Omental fat pad (tissue), 4 donors: ENCODE data around the gene TRPV6. TPM values are rescaled to one million over a fixed set of nuclear protein-coding genes. Genes with fewer than 3 reads are reported as not detected.

Source experiments
- ATAC-seq: fragments of 150-250 bp; one replicate; pipeline ENCODE4 v1.9.1; 2016; ENCODE audit warnings: mild to moderate bottlenecking, moderate library complexity; ENCODE audit not compliant: low FRiP score
- DNase-seq: peaks from one replicate; pipeline ENCODE4 v3.0.0-alpha.2; 2019; ENCODE audit warnings: low spot score
- total RNA-seq, 4 donors: library from RNA; depleted of rRNA; stranded (reverse); fragments of >200 nt; gene quantifications; one replicate each; pipeline ENCODE4 v1.1.0, GENCODE V29; 2016
- TF ChIP-seq, protein P1 (sequence below), 3 donors: fragments of 450-650 bp; IDR thresholded peaks; one replicate each; pipeline ENCODE4 v1.5.1; 2016 to 2017; ENCODE audit warnings: antibody characterized with exemption in 3 of 3, mild to moderate bottlenecking in 3 of 3, moderate library complexity in 2 of 3

The TRPV6 gene
- total RNA-seq, 4 donors from 2014 or later: under 0.01 to 0.65 (median 0.52) TPM

DNA sequence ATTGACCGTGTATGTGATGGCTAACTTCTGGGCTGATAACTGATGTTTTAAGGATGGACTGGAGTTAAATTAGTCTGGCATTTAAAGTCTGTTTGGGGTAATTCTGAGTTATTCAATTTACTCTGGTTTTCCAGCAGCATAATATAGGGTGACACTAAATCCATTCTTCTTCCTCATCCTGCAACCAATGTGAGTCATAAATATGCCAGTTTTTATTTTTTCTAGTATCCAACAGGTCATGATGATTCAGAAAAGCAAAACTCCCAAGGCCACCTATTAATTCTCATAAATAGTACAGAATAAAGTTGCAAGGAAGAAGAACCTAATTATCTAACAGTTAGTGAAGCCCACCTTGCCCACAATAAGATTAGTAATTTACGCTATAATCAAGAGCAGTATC, 38.2 kb downstream of the TRPV6 start:
- TF ChIP-seq, protein P1, sequence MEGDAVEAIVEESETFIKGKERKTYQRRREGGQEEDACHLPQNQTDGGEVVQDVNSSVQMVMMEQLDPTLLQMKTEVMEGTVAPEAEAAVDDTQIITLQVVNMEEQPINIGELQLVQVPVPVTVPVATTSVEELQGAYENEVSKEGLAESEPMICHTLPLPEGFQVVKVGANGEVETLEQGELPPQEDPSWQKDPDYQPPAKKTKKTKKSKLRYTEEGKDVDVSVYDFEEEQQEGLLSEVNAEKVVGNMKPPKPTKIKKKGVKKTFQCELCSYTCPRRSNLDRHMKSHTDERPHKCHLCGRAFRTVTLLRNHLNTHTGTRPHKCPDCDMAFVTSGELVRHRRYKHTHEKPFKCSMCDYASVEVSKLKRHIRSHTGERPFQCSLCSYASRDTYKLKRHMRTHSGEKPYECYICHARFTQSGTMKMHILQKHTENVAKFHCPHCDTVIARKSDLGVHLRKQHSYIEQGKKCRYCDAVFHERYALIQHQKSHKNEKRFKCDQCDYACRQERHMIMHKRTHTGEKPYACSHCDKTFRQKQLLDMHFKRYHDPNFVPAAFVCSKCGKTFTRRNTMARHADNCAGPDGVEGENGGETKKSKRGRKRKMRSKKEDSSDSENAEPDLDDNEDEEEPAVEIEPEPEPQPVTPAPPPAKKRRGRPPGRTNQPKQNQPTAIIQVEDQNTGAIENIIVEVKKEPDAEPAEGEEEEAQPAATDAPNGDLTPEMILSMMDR (IDR thresholded peaks at IDR 0.05): no peak
- no peak for ATAC-seq
- DNase-seq: no peak

GRCh38 chr7:142842251-142842766, 43.2 kb downstream of the TRPV6 start:
- TF ChIP-seq, protein P1 (IDR thresholded peaks at IDR 0.05): no peak

DNA sequence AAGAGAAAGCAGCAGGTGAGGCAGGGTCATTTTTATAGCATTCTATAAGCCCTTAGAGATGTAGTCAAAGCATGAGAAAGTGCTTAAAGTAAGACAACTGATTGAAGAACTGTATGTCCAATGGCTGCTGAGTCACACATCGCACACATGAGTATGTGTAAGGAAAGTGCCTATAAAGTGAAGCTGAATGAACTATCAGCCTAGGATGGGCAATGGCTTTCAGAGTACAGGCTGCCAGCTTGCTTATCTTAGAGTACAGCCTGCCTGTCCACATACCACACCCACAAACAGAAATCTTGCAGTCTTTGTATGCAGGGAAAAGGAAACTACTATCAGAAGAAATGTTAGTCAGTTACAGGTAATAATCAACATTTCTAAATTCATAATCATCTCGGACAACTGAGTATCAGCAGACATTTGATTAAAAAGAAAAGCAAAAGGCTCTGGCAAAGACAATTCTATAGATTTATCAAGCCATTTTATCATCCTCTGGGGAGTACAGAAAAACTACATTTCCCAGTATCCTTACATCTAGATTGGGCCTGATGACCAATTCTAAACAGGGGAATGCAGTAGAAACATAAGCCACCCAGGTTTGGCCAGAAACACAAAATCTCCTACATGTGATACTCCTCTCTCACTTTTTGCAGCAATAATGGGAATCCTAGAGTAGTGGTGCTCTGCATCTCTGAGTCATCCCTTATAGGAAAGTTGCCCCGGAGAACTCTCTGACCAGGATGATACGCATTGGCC, 46.9 kb downstream of the TRPV6 start:
- TF ChIP-seq, protein P1 (IDR thresholded peaks at IDR 0.05): no peak
- DNase-seq (no peak), ATAC-seq (peak; percentile 54)

More at GRCh38 chr7:142842251-142842766, 43.2 kb downstream of the TRPV6 start:
- ATAC-seq (no peak), DNase-seq (no peak)

DNA sequence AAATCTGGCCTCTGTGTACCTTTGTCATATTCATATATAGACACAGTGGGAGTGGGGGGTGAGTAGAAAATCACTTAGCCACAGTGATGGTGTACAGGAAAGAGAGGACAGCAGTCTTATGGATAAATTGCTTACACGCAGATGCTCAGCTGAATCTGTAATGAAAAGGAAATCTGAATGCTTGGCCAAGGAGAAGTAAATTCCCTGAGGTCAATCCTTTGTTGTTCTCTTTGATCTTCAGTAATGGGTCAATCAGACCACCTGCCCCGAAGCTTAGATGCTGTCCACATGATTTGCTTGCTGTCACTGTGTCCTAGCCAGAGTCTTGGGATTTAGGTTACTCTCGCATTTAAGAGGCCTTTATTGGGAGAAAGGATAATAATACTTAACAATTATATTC, 49.1 kb downstream of the TRPV6 start:
- DNase-seq: no peak
- TF ChIP-seq, protein P1 (IDR thresholded peaks at IDR 0.05): no peak
- no peak for ATAC-seq

DNA sequence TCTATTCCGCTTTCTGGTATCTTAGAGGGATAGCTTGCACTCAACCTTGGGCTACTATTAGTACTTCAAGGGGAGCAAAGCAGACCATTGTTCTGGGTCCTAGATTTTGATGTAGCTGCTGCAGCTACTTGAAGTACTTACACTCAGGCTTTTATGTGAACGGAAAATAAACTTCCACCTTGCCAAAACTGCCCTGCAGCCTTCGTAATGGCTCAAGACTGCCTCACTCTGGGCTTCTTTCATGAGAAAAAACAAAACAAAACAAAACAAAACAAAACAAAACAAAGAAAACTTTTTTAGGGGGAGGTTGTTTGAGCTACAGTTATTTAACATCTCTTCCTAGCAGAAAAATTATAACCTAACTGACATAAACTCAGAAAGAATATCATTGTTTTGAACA, 50.1 kb downstream of the TRPV6 start:
- TF ChIP-seq, protein P1 (IDR thresholded peaks at IDR 0.05): no peak
- DNase-seq (no peak), ATAC-seq (no peak)

DNA sequence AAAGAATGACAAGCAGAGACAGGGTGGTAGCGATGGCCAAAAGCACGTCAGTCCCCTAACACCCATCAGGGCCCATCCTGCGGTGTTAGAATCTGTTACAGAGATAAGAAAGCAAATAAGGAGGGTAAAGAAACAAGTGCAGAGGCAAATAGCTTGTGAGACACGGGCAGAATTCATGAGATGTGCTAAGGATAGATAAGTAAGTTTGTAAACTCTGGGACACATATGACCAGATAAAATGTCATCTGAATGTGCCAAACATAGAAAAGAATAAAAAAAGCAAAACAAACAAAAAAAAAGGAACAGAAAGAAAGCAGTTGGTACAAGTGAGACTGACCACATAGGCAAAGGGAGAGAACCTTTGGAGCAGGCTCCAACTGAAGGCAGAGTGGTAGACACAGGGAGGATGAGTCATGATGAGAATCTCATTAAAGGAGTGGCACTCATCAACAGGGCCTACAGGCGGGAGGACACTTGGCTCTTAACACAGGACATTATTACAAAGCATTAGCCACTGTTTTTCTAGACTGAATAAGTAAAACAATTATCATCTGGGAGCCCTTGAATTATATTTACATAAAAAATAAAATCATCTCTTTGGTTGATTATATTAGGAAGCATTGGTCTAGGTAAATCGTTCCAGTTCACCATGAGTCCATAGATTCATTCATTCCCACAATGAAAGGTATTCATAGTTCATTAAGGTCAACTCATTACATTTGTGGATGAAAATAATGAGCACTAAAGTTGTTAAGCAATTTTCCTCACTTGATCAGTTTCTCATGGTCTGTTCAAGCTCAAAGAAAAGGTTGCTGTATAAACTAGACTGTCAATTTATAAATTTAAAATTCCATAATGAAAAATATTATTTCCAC, 52.1 kb downstream of the TRPV6 start:
- ATAC-seq (no peak), DNase-seq (no peak)
- TF ChIP-seq, protein P1 (IDR thresholded peaks at IDR 0.05): no peak
